Measurements from ENCODE around the gene REC114.
A peak's percentile ranks its signal among the peaks of the same experiment; 100 is the strongest.

REC114 gene

GRCh38 chr15:73605759-73606436 is 162.9 kb downstream of the REC114 start:
- DNase-seq (ENCODE audit: low read depth) = no peak

- no peak for DNase-seq (ENCODE audit: low read depth)
These were observed 164.4 kb downstream of the REC114 start for GRCh38 chr15:73607405-73607804.

GRCh38 chr15:73607843-73608242 is 164.9 kb downstream of the REC114 start:
- no peak for DNase-seq (ENCODE audit: low read depth)

- no peak for DNase-seq (ENCODE audit: low read depth)
These were observed 165.5 kb downstream of the REC114 start for GRCh38 chr15:73608475-73608874.

- peak; percentile 57 for DNase-seq (ENCODE audit: low read depth)
These were observed 166.0 kb downstream of the REC114 start for GRCh38 chr15:73608941-73609340.
